GM12878 (cell line): ENCODE results near the gene AP3D1. TPM values are rescaled to one million over a fixed set of nuclear protein-coding genes. Genes with fewer than 3 reads are reported as not detected.

Experiments
- IRF4 ChIP-seq: IDR thresholded peaks from 2 replicates; pipeline ENCODE4 v1.6.1; 2011; ENCODE audit warnings: low read depth, low read length
- JUNB ChIP-seq: IDR thresholded peaks from 2 replicates; pipeline ENCODE4 v1.6.1; 2016; ENCODE audit warnings: antibody characterized with exemption, mild to moderate bottlenecking
- MXI1 ChIP-seq: fragments of 150-350 bp; IDR thresholded peaks from 2 replicates; pipeline ENCODE4 v1.6.1; 2011; ENCODE audit warnings: low read depth, mild to moderate bottlenecking, inconsistent platforms, low read length, improper control_type of control experiment
- NFYB ChIP-seq: IDR thresholded peaks from 2 replicates; pipeline ENCODE4 v1.6.1; 2011; ENCODE audit warnings: low read depth, mild to moderate bottlenecking, low read length, improper control_type of control experiment, moderate library complexity; ENCODE audit not compliant: insufficient read depth
- NR2C1 ChIP-seq: fragments of 450-650 bp; IDR thresholded peaks from 2 replicates; pipeline ENCODE4 v1.6.1; 2017; ENCODE audit warnings: antibody characterized with exemption, mild to moderate bottlenecking, moderate library complexity
- PAX5 ChIP-seq: IDR thresholded peaks from 2 replicates; pipeline ENCODE4 v1.6.1; 2011; ENCODE audit warnings: low read depth, low read length, borderline replicate concordance
- ZZZ3 ChIP-seq: IDR thresholded peaks from 2 replicates; pipeline ENCODE4 v1.6.1; 2011; ENCODE audit warnings: low read depth; ENCODE audit not compliant: control insufficient read depth, insufficient read length
- polyA plus RNA-seq, 11 experiments: library from polyadenylated mRNA; depleted of rRNA in 4 of 11; unstranded in 6 of 11; stranded (reverse) in 5 of 11; fragments of >200 nt; fragmentation: Nextera tagmentation in 4 of 11; fragmentation: Illumina TruSeq in 1 of 11; extraction: Ambion mirVana in 4 of 11; extraction: Trizol in 1 of 11; gene quantifications; 1 replicate in 1 of 11; 2 replicates in 10 of 11; pipeline versions ENCODE4 v1.2.1 to v1.2.3, GENCODE V29; 2011 to 2016; ENCODE audit warnings: inconsistent platforms in 2 of 11, missing spikeins in 2 of 11, low read depth in 1 of 11
- total RNA-seq, 4 experiments: library from RNA; depleted of rRNA in 3 of 4; stranded (reverse); fragments of >200 nt in 3 of 4; fragmentation: Illumina TruSeq in 1 of 4; extraction: Trizol in 1 of 4; gene quantifications; 2 replicates each; pipeline versions ENCODE4 v1.2.1 to v1.2.3, GENCODE V29; 2013 to 2021
- TF ChIP-seq, protein P1 (sequence below): fragments of 450-650 bp; IDR thresholded peaks from 2 replicates; pipeline ENCODE4 v1.6.1; 2017; ENCODE audit warnings: mild to moderate bottlenecking
- TF ChIP-seq, protein P2 (sequence below): fragments of 450-650 bp; IDR thresholded peaks from 2 replicates; pipeline ENCODE4 v1.6.1; 2017; ENCODE audit warnings: mild to moderate bottlenecking, moderate library complexity

Gene AP3D1
- total and polyA plus RNA-seq, 10 of the 15 experiments (the other 5 are each of a cell fraction or from before 2014, with no cell fraction given): 1.5 to 108 (median 59.1) TPM

- TF ChIP-seq NFYB (no peak), MXI1 (no peak), JUNB (no peak), NR2C1 (no peak), IRF4 (no peak), PAX5 (no peak), ZZZ3 (no peak)
- TF ChIP-seq, protein P1, sequence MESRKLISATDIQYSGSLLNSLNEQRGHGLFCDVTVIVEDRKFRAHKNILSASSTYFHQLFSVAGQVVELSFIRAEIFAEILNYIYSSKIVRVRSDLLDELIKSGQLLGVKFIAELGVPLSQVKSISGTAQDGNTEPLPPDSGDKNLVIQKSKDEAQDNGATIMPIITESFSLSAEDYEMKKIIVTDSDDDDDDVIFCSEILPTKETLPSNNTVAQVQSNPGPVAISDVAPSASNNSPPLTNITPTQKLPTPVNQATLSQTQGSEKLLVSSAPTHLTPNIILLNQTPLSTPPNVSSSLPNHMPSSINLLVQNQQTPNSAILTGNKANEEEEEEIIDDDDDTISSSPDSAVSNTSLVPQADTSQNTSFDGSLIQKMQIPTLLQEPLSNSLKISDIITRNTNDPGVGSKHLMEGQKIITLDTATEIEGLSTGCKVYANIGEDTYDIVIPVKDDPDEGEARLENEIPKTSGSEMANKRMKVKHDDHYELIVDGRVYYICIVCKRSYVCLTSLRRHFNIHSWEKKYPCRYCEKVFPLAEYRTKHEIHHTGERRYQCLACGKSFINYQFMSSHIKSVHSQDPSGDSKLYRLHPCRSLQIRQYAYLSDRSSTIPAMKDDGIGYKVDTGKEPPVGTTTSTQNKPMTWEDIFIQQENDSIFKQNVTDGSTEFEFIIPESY: no peak
- TF ChIP-seq, protein P2, sequence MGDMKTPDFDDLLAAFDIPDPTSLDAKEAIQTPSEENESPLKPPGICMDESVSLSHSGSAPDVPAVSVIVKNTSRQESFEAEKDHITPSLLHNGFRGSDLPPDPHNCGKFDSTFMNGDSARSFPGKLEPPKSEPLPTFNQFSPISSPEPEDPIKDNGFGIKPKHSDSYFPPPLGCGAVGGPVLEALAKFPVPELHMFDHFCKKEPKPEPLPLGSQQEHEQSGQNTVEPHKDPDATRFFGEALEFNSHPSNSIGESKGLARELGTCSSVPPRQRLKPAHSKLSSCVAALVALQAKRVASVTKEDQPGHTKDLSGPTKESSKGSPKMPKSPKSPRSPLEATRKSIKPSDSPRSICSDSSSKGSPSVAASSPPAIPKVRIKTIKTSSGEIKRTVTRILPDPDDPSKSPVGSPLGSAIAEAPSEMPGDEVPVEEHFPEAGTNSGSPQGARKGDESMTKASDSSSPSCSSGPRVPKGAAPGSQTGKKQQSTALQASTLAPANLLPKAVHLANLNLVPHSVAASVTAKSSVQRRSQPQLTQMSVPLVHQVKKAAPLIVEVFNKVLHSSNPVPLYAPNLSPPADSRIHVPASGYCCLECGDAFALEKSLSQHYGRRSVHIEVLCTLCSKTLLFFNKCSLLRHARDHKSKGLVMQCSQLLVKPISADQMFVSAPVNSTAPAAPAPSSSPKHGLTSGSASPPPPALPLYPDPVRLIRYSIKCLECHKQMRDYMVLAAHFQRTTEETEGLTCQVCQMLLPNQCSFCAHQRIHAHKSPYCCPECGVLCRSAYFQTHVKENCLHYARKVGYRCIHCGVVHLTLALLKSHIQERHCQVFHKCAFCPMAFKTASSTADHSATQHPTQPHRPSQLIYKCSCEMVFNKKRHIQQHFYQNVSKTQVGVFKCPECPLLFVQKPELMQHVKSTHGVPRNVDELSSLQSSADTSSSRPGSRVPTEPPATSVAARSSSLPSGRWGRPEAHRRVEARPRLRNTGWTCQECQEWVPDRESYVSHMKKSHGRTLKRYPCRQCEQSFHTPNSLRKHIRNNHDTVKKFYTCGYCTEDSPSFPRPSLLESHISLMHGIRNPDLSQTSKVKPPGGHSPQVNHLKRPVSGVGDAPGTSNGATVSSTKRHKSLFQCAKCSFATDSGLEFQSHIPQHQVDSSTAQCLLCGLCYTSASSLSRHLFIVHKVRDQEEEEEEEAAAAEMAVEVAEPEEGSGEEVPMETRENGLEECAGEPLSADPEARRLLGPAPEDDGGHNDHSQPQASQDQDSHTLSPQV: no peak
Measured at GRCh38 chr19:2191456-2192310, 40.3 kb upstream of the AP3D1 start (continued).
